NT2/D1 (cell line): ENCODE measurements around the gene CMBL.

Experiments used
- DNase-seq: peaks from one replicate; pipeline ENCODE4 v3.0.0-alpha.2; 2011; ENCODE audit warnings: low read depth, low spot score
- H3K27me3 ChIP-seq: 2 replicates; pipeline ENCODE4 v1.6.0; 2011; ENCODE audit warnings: mild to moderate bottlenecking; ENCODE audit not compliant: insufficient read length, insufficient read depth
- H3K36me3 ChIP-seq: 2 replicates; pipeline ENCODE4 v1.6.1; 2011; ENCODE audit warnings: mild to moderate bottlenecking, low read length, mixed read lengths; ENCODE audit not compliant: insufficient read depth, insufficient read length
- H3K4me1 ChIP-seq: 2 replicates; pipeline ENCODE4 v1.5.1; 2011; ENCODE audit not compliant: insufficient read depth, insufficient read length
- H3K4me3 ChIP-seq: 2 replicates; pipeline ENCODE4 v1.5.1; 2011; ENCODE audit warnings: low read depth; ENCODE audit not compliant: insufficient read length
- H3K9ac ChIP-seq: 2 replicates; pipeline ENCODE4 v1.6.0; 2011; ENCODE audit warnings: low read depth; ENCODE audit not compliant: insufficient read length
- H3K9me3 ChIP-seq: 2 replicates; pipeline ENCODE4 v1.5.1; 2011; ENCODE audit warnings: mild to moderate bottlenecking, low read length; ENCODE audit not compliant: insufficient read depth
- SUZ12 ChIP-seq: IDR thresholded peaks from 2 replicates; pipeline ENCODE4 v1.6.1; 2011; ENCODE audit not compliant: insufficient read length, insufficient read depth; ENCODE audit errors: extremely low read depth
- YY1 ChIP-seq: IDR thresholded peaks from 2 replicates; pipeline ENCODE4 v1.6.1; 2011; ENCODE audit not compliant: insufficient read length, insufficient read depth
- ZNF274 ChIP-seq: IDR thresholded peaks from 2 replicates; pipeline ENCODE4 v1.6.1; 2011; ENCODE audit warnings: mild to moderate bottlenecking, low read depth, low read length

CMBL gene

DNA sequence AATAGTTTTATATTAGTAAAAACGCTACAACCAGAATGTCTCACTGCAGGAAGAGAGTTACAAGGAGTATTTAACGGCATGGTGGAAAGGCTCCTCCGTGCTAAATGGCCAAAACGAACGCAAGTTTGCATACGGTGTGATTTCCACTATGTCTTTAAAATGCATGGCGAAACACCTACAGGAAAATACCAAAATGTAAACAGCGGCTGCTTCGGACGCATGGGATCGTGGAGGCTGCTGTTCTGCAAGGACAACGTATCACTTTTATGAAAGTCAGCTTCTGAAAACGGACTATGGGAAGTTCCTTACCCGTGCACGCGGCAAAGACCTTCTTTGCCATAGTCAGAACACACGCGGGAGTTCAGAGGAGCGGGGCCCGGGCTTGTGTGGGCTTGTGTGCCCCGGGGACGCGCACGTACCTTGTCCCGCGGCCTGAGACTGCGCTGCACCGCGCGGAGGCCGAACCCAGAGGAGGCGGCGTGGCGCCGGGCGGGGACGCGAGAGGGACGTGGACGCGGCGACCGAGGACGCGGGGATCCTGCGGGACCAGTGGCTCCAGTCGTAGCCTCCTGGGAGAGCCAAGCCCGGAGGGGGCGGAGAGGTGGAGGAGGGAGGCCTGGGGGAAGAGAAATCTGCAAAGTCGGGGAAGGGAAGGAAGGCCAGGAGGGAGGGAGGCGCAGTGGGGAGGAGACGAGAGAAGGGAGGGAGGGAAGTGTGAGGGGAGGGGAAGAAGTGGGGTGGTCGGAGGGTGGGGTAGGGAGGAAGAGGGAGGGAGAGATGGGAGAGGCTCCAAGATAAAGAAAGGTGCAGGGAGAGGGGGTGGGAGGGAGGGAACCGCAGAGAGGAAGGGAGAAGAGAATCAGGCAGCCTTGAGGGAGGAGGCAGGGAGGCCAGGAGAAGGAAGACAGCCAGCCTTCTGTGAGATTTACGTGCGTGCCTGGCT is at the start of gene CMBL:
Gene CMBL (minus strand): TSS at position 697 of the 943 bp plus-strand sequence. CDS start 17,140 bp downstream, outside the sequence.
- H3K4me3 ChIP-seq: peak within 1 kb of the TSS; percentile 68

DNA sequence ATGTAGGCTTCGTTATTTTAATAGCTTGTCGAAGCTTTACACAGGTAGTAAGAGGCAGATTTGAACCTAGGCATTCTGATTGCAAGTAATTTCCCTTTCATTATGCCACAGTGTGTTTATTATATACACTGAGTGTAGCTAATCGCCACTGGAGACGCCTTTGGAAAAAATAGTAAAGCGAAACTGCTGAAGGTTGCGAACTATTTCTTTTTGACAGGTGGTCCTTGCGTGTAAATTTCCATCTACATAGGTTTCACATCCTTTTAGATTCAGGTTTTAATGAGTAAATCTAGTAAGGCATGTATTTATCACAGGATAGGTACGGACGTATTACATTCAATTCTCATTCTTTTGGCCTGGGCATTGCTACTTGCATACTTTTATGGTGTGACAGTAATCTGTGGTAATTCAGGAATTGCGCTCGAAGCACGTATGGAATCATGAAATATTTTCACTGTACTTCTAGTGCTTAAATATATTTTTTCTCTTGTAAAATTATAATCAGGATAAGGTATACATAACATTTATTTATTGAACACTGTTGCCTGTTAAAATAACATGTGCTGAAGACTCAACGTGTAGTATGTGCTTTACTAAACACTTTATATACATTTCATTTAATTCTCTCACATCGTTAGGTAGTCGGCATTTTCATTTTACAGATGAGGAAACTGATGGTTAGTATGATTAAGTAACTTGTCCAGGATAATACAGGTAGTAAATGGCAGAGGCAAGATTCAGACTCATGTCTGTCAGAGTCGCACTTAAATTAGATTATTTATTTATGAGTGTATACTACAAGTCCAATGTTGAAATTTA is 47.6 kb upstream of the CMBL start:
- TF ChIP-seq YY1: no peak
- Histone ChIP-seq H3K4me3 (peak overlapping the region; percentile 79), H3K27me3 (no peaks in the 10 kb centered on the region), H3K4me1 (no peaks in the 10 kb centered on the region), H3K9ac (peak overlapping the region; percentile 11), H3K9me3 (no peaks in the 10 kb centered on the region), H3K36me3 (peaks cover 3% of the 10 kb centered on the region)
- DNase-seq: no peak

More for the DNA sequence above, at the start of gene CMBL:
- Histone ChIP-seq H3K27me3 (no peaks in the 10 kb centered on the region), H3K36me3 (no peaks in the 10 kb centered on the region), H3K4me1 (peaks cover 3% of the 10 kb centered on the region), H3K9ac (peak within 1 kb of the TSS; percentile 83), H3K9me3 (no peaks in the 10 kb centered on the region)
- TF ChIP-seq SUZ12 (no peak), ZNF274 (no peak), YY1 (no peak)
- DNase-seq: peak; percentile 39

DNA sequence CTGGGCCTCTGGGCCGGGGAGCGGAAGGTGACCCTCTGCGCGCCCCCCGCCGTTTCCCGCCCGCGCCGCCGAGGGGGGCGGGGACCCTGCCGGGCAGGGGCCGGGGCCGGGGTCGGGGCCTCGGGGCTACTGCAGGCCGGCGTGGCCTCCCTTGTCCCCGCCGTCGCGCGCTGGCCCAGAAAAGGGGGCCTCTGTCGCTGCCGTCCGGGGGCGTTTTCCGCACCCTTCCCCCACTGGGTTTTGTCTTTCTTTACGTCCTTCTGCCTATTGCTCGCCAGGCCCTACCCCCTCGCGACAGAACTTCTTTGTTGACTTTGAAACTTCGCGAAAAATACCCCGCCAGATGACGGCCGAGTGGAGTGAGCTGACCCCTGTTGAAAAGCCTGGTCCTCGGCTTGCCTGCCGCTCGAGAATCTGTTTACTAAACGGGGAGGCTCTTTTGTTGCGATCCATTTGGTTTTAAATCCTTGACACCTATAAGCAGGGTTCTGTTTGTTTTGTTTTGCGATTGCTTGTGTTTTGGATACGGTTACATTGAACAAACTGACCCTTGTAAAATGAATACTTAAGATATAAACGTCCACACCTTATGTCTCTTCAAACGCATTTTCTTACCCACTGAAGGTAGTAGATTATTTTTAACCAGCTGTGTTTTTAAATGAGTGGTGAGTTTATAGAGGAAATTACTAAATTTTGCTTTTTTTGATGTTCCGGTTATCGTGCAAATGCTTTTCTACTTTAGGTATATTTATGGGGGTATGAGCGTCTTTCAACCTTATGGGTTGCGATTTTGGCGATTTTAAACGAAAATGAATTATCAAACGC is 46.6 kb upstream of the CMBL start:
- TF ChIP-seq YY1: no peak
- no peak for TF ChIP-seq ZNF274
- no peak for TF ChIP-seq SUZ12
- Histone ChIP-seq H3K27me3 (no peaks in the 10 kb centered on the region), H3K4me1 (no peaks in the 10 kb centered on the region), H3K9ac (peak overlapping the region; percentile 78), H3K4me3 (peak overlapping the region; percentile 79), H3K9me3 (no peaks in the 10 kb centered on the region), H3K36me3 (peaks cover 3% of the 10 kb centered on the region)
- DNase-seq: no peak

DNA sequence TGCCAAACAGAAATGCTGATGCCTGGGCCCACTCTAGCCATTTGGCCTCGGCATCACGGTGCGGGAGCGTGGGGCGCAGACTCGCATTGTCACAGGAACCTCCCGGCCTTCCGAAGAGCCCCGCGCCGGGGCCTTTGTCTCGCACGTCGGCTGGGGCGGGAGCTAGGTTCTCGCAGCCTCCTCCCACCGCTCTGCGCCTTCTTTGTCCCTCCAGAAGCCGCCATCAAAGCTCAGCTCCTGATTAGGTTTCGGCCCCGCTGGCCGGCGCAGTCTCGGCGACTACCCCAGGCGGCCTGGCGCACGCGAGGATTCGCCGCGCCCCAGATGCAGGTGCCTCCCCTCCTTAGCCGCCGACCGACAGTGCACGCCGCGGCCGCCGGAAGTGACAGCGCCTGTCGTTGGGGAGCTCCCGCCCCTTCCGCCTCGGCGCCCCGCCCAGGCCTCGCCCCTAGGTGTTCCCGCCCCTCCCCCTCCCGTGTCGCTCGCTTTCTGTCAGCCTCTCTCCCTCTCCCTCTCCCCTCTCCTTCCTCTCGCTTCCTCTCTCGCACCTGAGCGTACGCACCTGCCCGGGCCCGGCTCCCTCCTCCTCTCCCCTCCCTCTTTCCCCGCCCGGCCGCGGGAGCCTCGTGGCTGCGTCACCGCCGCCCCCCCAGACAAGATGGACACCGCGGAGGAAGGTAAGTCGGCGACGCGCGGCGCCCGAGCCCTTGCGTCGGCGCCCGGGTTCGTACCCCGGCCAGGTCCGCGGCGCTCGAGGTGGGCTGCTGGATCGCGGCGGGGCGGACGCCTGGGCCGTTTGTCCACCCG is 45.7 kb upstream of the CMBL start, which contains the start of gene MARCHF6:
Gene MARCHF6 (plus strand): TSS at position 455 of the 807 bp plus-strand sequence. CDS start 204 bp downstream, at position 659.
- H3K9ac ChIP-seq: peak within 1 kb of the TSS; percentile 86
- H3K27me3 ChIP-seq: no peaks in the 10 kb centered on the region
- H3K36me3 ChIP-seq: no peaks in the 10 kb centered on the region
- peak within 1 kb of the TSS; percentile 79 for H3K4me3 ChIP-seq
- TF ChIP-seq SUZ12 (no peak), ZNF274 (no peak), YY1 (no peak)
- no peaks in the 10 kb centered on the region for H3K9me3 ChIP-seq
- peak; percentile 88 for DNase-seq
- H3K4me1 ChIP-seq: no peaks in the 10 kb centered on the region

DNA sequence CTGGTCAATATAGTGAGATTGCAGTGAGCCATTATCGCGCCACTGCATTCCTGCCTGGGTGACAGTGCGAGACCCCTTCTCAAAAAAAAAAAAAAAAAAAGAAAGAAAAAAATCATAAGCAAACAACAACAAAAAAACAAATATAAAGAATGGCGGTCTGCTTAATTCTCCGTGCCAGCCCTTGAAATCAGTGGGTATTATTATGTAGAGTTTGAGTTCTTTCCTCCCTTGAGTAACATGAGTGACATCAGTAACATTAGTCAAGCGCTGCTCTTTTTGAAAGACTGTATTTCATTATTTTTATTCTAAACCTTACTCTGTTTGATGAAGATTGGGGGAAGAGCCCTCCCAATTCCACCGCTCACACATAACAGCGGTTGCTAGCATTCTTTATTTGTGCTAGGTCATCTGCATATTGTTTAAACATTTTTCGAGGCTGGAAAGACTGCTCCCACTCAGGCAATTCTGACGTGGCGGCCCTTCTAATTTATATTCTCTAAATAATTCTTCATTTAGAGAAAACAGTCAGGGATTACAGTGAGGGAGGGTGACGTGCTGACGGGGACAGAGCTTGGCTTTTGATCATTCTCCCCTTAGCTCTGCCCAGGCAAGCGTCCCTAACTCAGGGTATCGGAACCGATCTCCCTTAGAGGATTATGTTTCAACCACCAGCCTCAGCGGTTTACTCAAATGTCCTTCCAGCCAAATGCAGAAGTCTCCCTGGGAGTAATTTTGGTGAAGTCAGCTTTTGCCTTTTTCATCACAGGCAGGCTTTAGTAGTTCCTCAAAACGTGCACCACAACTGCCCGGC is 44.9 kb upstream of the CMBL start:
- TF ChIP-seq YY1: no peak
- TF ChIP-seq SUZ12: no peak
- TF ChIP-seq ZNF274: no peak
- Histone ChIP-seq H3K4me3 (peak overlapping the region; percentile 79), H3K4me1 (no peaks in the 10 kb centered on the region), H3K9me3 (no peaks in the 10 kb centered on the region), H3K9ac (peak overlapping the region; percentile 86), H3K36me3 (no peaks in the 10 kb centered on the region), H3K27me3 (no peaks in the 10 kb centered on the region)
- DNase-seq: no peak
